Activated CD4-positive, alpha-beta T cell treated with anti-CD3 and anti-CD28 coated beads for 1 hour (primary cell): ENCODE results near the gene EHD4.

Experiments used
- DNase-seq: peaks from one replicate; pipeline ENCODE4 v3.0.0-alpha.2; 2020

EHD4 gene

GRCh38 chr15:41853831-41854230 is 118.5 kb downstream of the EHD4 start:
- DNase-seq: no peak

GRCh38 chr15:41852736-41853590 is 119.4 kb downstream of the EHD4 start:
- DNase-seq: no peak

- DNase-seq: no peak
Observed at GRCh38 chr15:41851755-41852370, 120.5 kb downstream of the EHD4 start.

- DNase-seq: no peak
Observed at GRCh38 chr15:41851167-41851523, 121.2 kb downstream of the EHD4 start.

GRCh38 chr15:41850482-41851166 is 121.7 kb downstream of the EHD4 start:
- DNase-seq: no peak

GRCh38 chr15:41849861-41850260 is 122.5 kb downstream of the EHD4 start:
- DNase-seq: no peak

- no peak for DNase-seq
Observed at GRCh38 chr15:41849204-41849603, 123.2 kb downstream of the EHD4 start.

GRCh38 chr15:41848631-41849030 is 123.7 kb downstream of the EHD4 start:
- DNase-seq: no peak

GRCh38 chr15:41847981-41848380 is 124.4 kb downstream of the EHD4 start:
- no peak for DNase-seq

GRCh38 chr15:41847206-41847605 is 125.2 kb downstream of the EHD4 start:
- DNase-seq: no peak
